Fibroblast of gingiva (primary cell): Measurements from ENCODE around the gene KATNA1.
"Not testable (repeated sequence)": the region's sequence is repeated elsewhere in the genome, so short reads cannot be mapped to it uniquely, and the experiment has no call there.

Experiments
- DNase-seq: peaks from one replicate; pipeline ENCODE4 v3.0.0-alpha.2; 2011; ENCODE audit warnings: low read depth

KATNA1 gene

GRCh38 chr6:149648148-149649145, at the start of gene KATNA1:
KATNA1 (minus strand) TSS chr6:149648714; CDS start chr6:149638547, 10,167 bp downstream.
- DNase-seq: peak; percentile 72

- DNase-seq: no peak
These were observed 49.7 kb upstream of the KATNA1 start for GRCh38 chr6:149698175-149698574.

- DNase-seq: peak; percentile 34
These were observed 48.4 kb upstream of the KATNA1 start for GRCh38 chr6:149696901-149697300.

- DNase-seq: no peak
These were observed 46.4 kb upstream of the KATNA1 start for GRCh38 chr6:149694921-149695320.

GRCh38 chr6:149691201-149691600, 42.7 kb upstream of the KATNA1 start:
- no peak for DNase-seq

GRCh38 chr6:149686230-149686629, 37.7 kb upstream of the KATNA1 start:
- DNase-seq: no peak

GRCh38 chr6:149683256-149683859, 34.8 kb upstream of the KATNA1 start:
- DNase-seq: peak; percentile 42

GRCh38 chr6:149681845-149682244, 33.3 kb upstream of the KATNA1 start:
- DNase-seq: not testable (repeated sequence)

GRCh38 chr6:149681209-149681608, 32.7 kb upstream of the KATNA1 start:
- no peak for DNase-seq

- no peak for DNase-seq
These were observed 32.0 kb upstream of the KATNA1 start for GRCh38 chr6:149680503-149680902.

GRCh38 chr6:149672265-149672664, 23.8 kb upstream of the KATNA1 start:
- DNase-seq: not testable (repeated sequence)

- DNase-seq: no peak
These were observed 11.5 kb upstream of the KATNA1 start for GRCh38 chr6:149660028-149660427.

- DNase-seq: no peak
These were observed 8.9 kb upstream of the KATNA1 start for GRCh38 chr6:149657441-149657840.

GRCh38 chr6:149651056-149651455, 2.5 kb upstream of the KATNA1 start:
- DNase-seq: no peak

GRCh38 chr6:149646599-149646998, 1.9 kb downstream of the KATNA1 start:
- DNase-seq: no peak

GRCh38 chr6:149642829-149643580, 5.5 kb downstream of the KATNA1 start:
- DNase-seq: peak; percentile 30

GRCh38 chr6:149636124-149636523, 12.4 kb downstream of the KATNA1 start:
- DNase-seq: peak; percentile 51

GRCh38 chr6:149634315-149634714, 14.2 kb downstream of the KATNA1 start:
- DNase-seq: no peak

GRCh38 chr6:149628875-149629510, 19.5 kb downstream of the KATNA1 start:
- DNase-seq: no peak

GRCh38 chr6:149627672-149628071, 20.8 kb downstream of the KATNA1 start:
- DNase-seq: no peak

- no peak for DNase-seq
These were observed 32.7 kb downstream of the KATNA1 start for GRCh38 chr6:149615805-149616204.

- DNase-seq: peak; percentile 8
These were observed 34.2 kb downstream of the KATNA1 start for GRCh38 chr6:149614337-149614736.
